Kasumi-1 (cell line): Measurements from ENCODE around the gene CPB1.
"Not testable (repeated sequence)": the region's sequence is repeated elsewhere in the genome, so short reads cannot be mapped to it uniquely, and the experiment has no call there.

ENCODE experiments used
- DNase-seq, 2 experiments: peaks; one replicate each; lab custom pipeline; 2025; lab: John Stamatoyannopoulos, UW

The CPB1 gene

GRCh38 chr3:148827585-148827984 lies at the start of gene CPB1:
TSS of gene CPB1 (plus strand) at chr3:148827811. CDS start at chr3:148827824, 13 bp downstream.
- DNase-seq = no peak

DNA sequence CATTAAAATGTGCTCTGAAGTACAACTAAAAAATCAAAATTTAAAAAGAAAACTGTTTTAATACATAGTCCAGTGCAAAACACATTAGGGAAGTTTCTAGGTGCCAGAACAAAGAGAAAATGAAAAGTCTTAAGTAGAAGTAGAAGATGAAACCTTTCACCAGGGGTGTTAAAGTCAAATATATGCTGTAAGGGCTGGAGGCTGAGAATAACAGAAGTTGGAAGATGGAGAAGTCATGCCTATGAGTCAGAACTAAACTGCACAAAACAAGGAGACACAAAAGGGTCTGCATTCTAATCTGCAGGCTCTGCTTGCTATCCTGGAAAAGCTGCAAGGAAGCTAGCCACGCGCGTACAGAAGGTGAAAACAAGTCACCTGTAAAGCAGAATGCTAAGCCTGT lies 48.7 kb upstream of the CPB1 start:
- DNase-seq = peak in 1 of 2 experiments; percentile 19

- DNase-seq = peak; percentile 40 to 67
These were observed 42.6 kb upstream of the CPB1 start for GRCh38 chr3:148785026-148785425.

DNA sequence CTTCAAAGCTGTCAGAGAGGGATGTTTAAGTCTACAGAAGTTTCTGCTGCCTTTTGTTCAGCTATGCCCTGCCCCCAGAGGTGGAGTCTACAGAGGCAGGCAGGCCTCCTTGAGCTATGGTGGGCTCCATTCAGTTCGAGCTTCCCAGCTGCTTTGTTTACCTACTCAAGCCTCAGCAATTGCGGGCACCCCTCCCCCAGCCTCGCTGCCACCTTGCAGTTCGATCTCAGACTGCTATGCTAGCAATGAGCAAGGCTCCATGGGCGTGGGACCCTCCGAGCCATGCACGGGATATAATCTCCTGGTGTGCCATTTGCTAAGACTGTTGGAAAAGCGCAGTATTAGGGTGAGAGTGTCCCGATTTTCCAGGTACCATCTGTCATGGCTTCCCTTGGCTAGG lies 41.5 kb upstream of the CPB1 start:
- not testable (repeated sequence) for DNase-seq

DNA sequence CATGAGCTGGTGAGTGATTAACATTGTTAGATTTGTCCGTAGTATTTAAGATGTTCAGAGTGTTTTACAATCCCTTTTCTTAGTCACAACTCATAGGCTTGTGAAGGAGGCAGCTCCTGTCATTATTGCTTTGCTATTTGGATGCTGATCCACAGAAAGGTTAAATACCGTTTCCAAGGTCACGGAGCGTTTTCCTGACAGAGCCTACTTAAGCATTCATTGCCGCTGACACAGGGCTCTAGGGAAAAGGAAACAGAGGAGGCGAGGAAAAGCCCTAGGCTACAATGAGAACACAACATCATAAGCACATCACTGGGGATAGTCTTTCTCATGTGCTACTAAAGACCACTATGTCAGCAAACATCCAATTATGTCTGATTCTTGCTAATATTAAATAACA lies 38.5 kb upstream of the CPB1 start:
- no peak for DNase-seq

- DNase-seq = no peak
These were observed 37.7 kb upstream of the CPB1 start for GRCh38 chr3:148789906-148790305.

DNA sequence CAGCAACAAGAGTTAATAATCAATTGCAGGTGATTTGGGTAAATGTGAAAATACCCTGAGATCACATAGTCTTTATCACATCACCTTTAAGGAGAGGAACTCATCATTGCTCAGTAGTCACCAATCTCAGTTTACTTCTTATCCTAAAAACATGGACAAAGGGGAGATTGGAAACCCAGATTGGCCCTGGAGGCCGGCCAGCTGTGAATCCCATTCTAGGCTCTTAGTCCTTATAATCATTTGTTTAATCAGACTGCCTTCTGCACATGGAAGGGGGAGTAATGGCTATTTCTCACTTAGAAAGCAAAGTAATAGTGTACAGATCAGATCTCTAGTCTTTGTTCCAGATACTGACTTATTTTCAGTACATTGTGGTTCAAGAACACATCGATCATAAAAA lies 37.2 kb upstream of the CPB1 start:
- DNase-seq = no peak

DNA sequence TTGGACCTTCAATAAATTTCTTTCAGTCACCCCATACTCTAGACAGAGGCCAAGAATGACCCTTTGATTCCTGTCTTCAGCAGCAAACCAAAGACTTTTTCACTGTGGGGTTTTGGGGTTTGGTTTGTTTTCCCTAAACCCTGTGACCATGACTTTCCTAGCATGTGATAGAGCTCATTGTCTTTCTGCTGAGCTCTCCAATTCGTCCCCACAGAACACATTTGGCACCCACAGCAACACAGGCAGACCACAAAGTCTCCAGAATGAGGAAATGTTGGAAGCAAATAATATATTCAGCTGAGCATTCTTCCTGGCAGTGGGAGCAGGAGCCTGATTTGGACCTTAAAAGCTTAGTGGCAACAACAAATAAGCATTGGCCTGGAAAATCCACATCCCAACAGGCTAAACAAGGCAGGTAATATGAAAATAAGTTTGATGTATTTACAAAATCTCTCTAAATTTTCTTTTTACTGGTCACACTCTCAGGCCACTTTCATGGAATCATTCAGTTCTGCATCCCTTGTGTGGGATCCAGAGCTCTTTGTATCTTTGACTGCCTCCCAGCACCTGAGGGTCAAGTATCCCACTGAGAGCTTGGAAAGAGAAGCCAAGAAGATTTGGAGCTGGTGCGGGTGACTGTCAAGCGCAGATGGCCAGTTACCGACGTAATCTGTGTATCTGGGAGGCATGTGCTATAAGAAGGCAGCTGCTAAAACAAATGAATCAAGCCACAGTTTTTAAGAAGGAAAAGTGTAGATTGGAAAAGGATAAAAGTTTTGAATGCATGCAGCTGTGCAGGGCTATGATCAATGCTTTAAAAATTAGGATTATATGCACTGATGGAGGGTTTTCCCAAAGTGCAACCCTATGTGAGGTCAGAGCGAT lies 36.5 kb upstream of the CPB1 start:
- peak in 1 of 2 experiments; percentile 18 for DNase-seq

DNA sequence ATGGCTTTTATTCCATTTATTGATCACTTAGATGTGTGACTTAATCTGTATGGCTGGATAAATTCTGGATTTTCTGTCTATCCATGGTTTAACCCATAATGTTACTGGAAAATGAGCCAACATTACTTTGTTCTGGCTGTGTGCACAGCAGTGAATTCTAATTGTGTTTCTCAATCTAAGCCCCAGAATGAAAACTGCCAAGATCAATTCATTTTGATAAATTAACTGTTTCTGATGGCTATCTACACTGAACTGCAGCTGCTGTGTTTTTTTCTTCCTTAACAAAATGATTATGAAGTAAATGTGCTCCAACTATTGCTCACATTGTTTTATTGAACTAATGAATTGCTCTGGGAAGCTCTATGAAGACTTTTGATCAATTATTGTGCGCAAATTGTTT lies 35.7 kb upstream of the CPB1 start:
- no peak for DNase-seq

- DNase-seq = no peak
These were observed 35.1 kb upstream of the CPB1 start for GRCh38 chr3:148792516-148792915.

DNA sequence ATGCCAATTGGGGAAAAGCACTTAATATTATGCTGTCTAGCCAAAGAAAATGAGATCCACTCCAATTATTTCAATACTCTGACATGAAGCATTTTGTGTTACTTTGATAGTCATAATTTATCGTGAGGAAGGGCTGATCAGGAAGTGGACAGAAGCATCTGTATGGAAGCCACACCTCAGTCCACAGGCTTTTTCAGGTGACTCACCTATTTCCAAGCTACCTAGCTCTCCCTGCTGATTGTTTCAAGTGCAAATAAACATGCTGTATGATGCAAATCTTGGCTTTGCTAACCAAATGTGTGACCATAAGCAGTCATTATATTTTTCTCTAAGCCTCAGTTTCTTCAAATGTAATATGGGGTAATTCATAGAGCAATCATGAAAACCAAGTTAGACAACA lies 30.8 kb upstream of the CPB1 start:
- no peak for DNase-seq

- DNase-seq = no peak
These were observed 29.8 kb upstream of the CPB1 start for GRCh38 chr3:148797795-148798194.

DNA sequence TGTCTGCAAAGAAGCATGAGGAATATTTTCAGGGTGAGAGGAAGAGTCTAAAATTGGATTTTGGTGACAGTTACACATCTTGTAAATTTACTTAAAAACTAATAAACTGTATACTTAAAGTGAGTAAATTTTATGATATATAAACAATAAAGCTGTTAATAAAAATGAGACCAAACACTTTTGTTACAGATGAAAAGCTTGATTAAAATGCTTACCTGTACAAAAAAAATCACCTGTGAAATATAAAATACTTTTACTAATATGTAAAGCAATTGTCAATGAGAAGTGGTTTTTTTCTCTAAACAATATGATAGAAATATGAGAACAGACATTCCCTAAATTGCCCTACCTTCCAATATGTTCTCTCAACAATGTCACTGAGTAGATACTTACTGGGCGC lies 27.2 kb upstream of the CPB1 start:
- no peak for DNase-seq

GRCh38 chr3:148809835-148810234 lies 17.8 kb upstream of the CPB1 start:
- DNase-seq = no peak

- DNase-seq = no peak
These were observed 12.1 kb upstream of the CPB1 start for GRCh38 chr3:148815316-148816110.

- DNase-seq = no peak
These were observed 11.2 kb upstream of the CPB1 start for GRCh38 chr3:148816427-148816826.

GRCh38 chr3:148816981-148817525 lies 10.6 kb upstream of the CPB1 start:
- DNase-seq = no peak

GRCh38 chr3:148820361-148821245 lies 7.0 kb upstream of the CPB1 start:
- DNase-seq = no peak

GRCh38 chr3:148823026-148823425 lies 4.6 kb upstream of the CPB1 start:
- DNase-seq = no peak

GRCh38 chr3:148825476-148825875 lies 2.1 kb upstream of the CPB1 start:
- DNase-seq = no peak

DNA sequence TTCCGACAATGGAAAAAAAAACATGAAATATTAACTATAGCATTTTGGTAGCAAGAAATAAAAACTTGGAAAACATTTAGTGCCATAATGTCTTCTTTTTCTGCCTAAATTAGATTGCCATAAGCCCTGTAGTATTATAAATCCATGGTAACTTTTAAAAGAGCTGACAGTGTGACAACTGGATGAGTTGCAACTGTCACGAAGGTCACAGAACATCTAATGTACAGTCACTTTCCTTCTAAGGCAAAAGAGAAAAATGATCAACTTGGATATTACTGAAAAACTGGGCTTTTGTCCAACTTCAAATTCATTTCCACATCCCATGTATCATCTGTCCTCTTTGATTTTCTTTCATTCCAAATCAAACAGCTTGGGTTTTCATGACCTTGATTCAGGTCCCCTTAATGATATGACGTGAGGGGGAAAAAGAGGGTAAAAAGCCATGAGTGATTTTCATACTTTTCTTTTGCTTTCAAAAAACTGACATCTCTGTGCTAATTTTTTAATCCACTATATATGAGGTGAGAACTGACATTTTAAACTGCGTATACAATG lies 602 bp downstream of the CPB1 start:
- no peak for DNase-seq

GRCh38 chr3:148829926-148830325 lies 2.3 kb downstream of the CPB1 start:
- no peak for DNase-seq
